GM19099 (cell line): Measurements from ENCODE around the gene CRTC3.

Experiments used
- POLR2A ChIP-seq: IDR thresholded peaks from 3 replicates; pipeline ENCODE4 v1.6.1; 2011; ENCODE audit warnings: low read depth; ENCODE audit not compliant: insufficient read length; ENCODE audit errors: extremely low read depth

Gene CRTC3

GRCh38 chr15:90558171-90558573 lies 28.4 kb downstream of the CRTC3 start:
- no peak for TF ChIP-seq POLR2A

- no peak for TF ChIP-seq POLR2A
Measured at GRCh38 chr15:90559119-90559518, 29.4 kb downstream of the CRTC3 start.

GRCh38 chr15:90560229-90560776 lies 30.6 kb downstream of the CRTC3 start:
- TF ChIP-seq POLR2A, result no peak

GRCh38 chr15:90561344-90562244 lies 31.9 kb downstream of the CRTC3 start:
- no peak for TF ChIP-seq POLR2A

GRCh38 chr15:90562669-90563068 lies 32.9 kb downstream of the CRTC3 start:
- no peak for TF ChIP-seq POLR2A

- no peak for TF ChIP-seq POLR2A
Measured at GRCh38 chr15:90563463-90563862, 33.7 kb downstream of the CRTC3 start.

GRCh38 chr15:90564051-90564450 lies 34.3 kb downstream of the CRTC3 start:
- TF ChIP-seq POLR2A, result no peak

- no peak for TF ChIP-seq POLR2A
Measured at GRCh38 chr15:90564590-90564989, 34.9 kb downstream of the CRTC3 start.

GRCh38 chr15:90565866-90566265 lies 36.1 kb downstream of the CRTC3 start:
- no peak for TF ChIP-seq POLR2A

- no peak for TF ChIP-seq POLR2A
Measured at GRCh38 chr15:90570643-90571042, 40.9 kb downstream of the CRTC3 start.

- no peak for TF ChIP-seq POLR2A
Measured at GRCh38 chr15:90571063-90571541, 41.4 kb downstream of the CRTC3 start.

- no peak for TF ChIP-seq POLR2A
Measured at GRCh38 chr15:90572893-90573292, 43.2 kb downstream of the CRTC3 start.

GRCh38 chr15:90576711-90577389 lies 47.1 kb downstream of the CRTC3 start:
- TF ChIP-seq POLR2A, result no peak

- TF ChIP-seq POLR2A, result no peak
Measured at GRCh38 chr15:90579213-90579612, 49.5 kb downstream of the CRTC3 start.

GRCh38 chr15:90580099-90580498 lies 50.4 kb downstream of the CRTC3 start:
- TF ChIP-seq POLR2A, result no peak

- no peak for TF ChIP-seq POLR2A
Measured at GRCh38 chr15:90580541-90580940, 50.8 kb downstream of the CRTC3 start.
